Measurements from ENCODE around the gene GFRA1. TPM values are rescaled to one million over a fixed set of nuclear protein-coding genes. Genes with fewer than 3 reads are reported as not detected.

GFRA1 gene
- total RNA-seq, 2 experiments from 2014 or later: not detected

- H3K4me1 ChIP-seq (ENCODE audit: insufficient read depth, low read length, poor library complexity, severe bottlenecking): no peaks in the 10 kb centered on the region
- H3K36me3 ChIP-seq (ENCODE audit: insufficient read depth, low read length): no peaks in the 10 kb centered on the region
- H3K9me3 ChIP-seq (ENCODE audit: low read length): no peaks in the 10 kb centered on the region
- ChIA-PET CTCF (ENCODE audit: unreplicated experiment) (no interaction called here), POLR2A (no interaction called here)
- no peaks in the 10 kb centered on the region for H3K9me2 ChIP-seq (ENCODE audit: insufficient read depth, low read length)
- no peak overlapping the region for H3K27ac ChIP-seq (ENCODE audit: low read depth, low read length, poor library complexity, severe bottlenecking)
- no peak overlapping the region for H2AFZ ChIP-seq (ENCODE audit: low read length)
- BruUV-seq (replicated peaks): no TSS peak
- TF ChIP-seq CTCF (conservative IDR thresholded peaks at IDR 0.05; ENCODE audit: low read length): no peak
- TF ChIP-seq EZH2phosphoT487 (IDR thresholded peaks at IDR 0.05; ENCODE audit: borderline replicate concordance, low read depth, low read length): no peak
- H3K4me3 ChIP-seq (ENCODE audit: low read depth, low read length, poor library complexity, severe bottlenecking): no peak overlapping the region
- no peaks in the 10 kb centered on the region for H3K79me2 ChIP-seq (ENCODE audit: insufficient read depth, low read depth, low read length)
- no peak for DNase-seq (ENCODE audit: low spot score)
- H4K20me1 ChIP-seq (ENCODE audit: insufficient read depth, low read length): no peaks in the 10 kb centered on the region
- intact Hi-C loops (cut with micrococcal nuclease; ENCODE audit: unreplicated experiment): no loop called here
- H3K4me2 ChIP-seq (ENCODE audit: low read length): no peak overlapping the region
These were observed 4.0 kb downstream of the GFRA1 start for GRCh38 chr10:116268976-116269375.

DNA sequence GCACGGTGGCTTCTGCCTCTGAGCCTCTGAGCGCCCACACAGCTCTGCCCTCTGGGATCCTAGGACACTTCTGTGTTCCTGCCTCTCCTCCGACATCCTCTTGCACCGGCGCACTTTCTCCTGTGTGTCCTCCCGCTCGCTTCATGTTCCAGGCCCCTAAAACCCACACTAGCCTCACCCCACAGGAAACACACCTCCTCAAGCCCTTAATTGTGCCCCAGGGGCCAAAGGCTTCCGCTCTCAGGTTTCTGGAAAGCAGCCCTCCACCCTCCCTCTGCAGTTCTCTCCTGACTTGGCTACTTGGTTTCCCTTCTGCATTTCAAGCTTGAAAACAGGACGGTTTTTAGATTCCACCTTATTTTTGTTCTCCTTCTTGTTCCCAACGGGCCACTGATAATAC, 7.3 kb downstream of the GFRA1 start:
- Histone ChIP-seq H3K4me2 (ENCODE audit: low read length) (no peak overlapping the region), H3K9me3 (ENCODE audit: low read length) (no peaks in the 10 kb centered on the region), H3K4me3 (ENCODE audit: low read depth, low read length, poor library complexity, severe bottlenecking) (no peak overlapping the region), H3K27ac (ENCODE audit: low read depth, low read length, poor library complexity, severe bottlenecking) (no peak overlapping the region), H3K79me2 (ENCODE audit: insufficient read depth, low read depth, low read length) (no peaks in the 10 kb centered on the region), H3K36me3 (ENCODE audit: insufficient read depth, low read length) (no peaks in the 10 kb centered on the region), H4K20me1 (ENCODE audit: insufficient read depth, low read length) (no peaks in the 10 kb centered on the region), H2AFZ (ENCODE audit: low read length) (no peak overlapping the region), H3K4me1 (ENCODE audit: insufficient read depth, low read length, poor library complexity, severe bottlenecking) (no peaks in the 10 kb centered on the region), H3K9me2 (ENCODE audit: insufficient read depth, low read length) (no peaks in the 10 kb centered on the region)
- intact Hi-C loops (cut with micrococcal nuclease; ENCODE audit: unreplicated experiment): no loop called here
- no TSS peak for BruUV-seq (replicated peaks)
- TF ChIP-seq CTCF (conservative IDR thresholded peaks at IDR 0.05; ENCODE audit: low read length) (no peak), EZH2phosphoT487 (IDR thresholded peaks at IDR 0.05; ENCODE audit: borderline replicate concordance, low read depth, low read length) (no peak)
- ChIA-PET POLR2A (no interaction called here), CTCF (ENCODE audit: unreplicated experiment) (no interaction called here)
- DNase-seq (ENCODE audit: low spot score): no peak

DNA sequence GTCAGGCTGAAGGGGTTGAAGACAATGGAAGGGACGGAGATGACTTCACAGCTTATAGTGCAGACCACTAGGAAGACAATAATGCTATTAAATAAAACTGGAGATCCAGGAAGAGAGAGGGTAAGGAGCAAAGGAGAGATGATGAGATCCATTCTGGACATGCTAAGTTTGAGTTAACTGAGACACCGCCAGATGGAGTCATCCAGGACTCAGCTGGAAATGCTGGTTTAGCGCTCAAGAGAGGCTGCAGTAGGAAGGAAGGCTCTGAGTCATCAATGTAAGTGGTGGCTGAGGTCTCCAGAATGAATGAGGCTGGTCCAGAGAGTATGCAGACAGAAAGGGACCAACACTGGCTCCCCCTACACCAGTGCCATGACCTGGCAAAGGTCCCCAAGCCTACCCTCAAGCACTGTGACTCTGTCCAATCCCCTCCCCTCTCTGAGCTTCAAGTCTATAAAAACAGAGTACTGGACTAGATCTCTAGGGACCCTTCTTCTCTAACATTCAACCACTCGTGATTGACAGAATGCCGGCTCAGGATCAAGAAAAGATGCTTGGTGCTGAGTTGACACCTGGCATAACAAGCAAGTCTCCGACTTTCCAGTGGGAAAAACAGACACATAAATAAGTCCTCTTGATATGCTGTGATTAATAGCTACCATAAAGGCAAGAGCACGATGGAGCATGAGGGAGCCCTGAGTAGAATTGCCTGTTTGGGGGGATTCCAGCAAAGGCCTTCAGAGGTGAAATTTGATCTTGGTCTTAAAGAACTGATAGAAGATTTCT, 8.9 kb downstream of the GFRA1 start:
- ChIA-PET POLR2A (no interaction called here), CTCF (ENCODE audit: unreplicated experiment) (no interaction called here)
- Histone ChIP-seq H3K9me2 (ENCODE audit: insufficient read depth, low read length) (no peaks in the 10 kb centered on the region), H3K36me3 (ENCODE audit: insufficient read depth, low read length) (no peaks in the 10 kb centered on the region), H3K4me3 (ENCODE audit: low read depth, low read length, poor library complexity, severe bottlenecking) (no peak overlapping the region), H3K4me1 (ENCODE audit: insufficient read depth, low read length, poor library complexity, severe bottlenecking) (no peaks in the 10 kb centered on the region), H3K27ac (ENCODE audit: low read depth, low read length, poor library complexity, severe bottlenecking) (no peak overlapping the region), H4K20me1 (ENCODE audit: insufficient read depth, low read length) (no peaks in the 10 kb centered on the region), H3K9me3 (ENCODE audit: low read length) (no peaks in the 10 kb centered on the region), H3K79me2 (ENCODE audit: insufficient read depth, low read depth, low read length) (no peaks in the 10 kb centered on the region), H2AFZ (ENCODE audit: low read length) (no peak overlapping the region), H3K4me2 (ENCODE audit: low read length) (no peak overlapping the region)
- intact Hi-C loops (cut with micrococcal nuclease; ENCODE audit: unreplicated experiment): no loop called here
- BruUV-seq (replicated peaks): no TSS peak
- TF ChIP-seq EZH2phosphoT487 (IDR thresholded peaks at IDR 0.05; ENCODE audit: borderline replicate concordance, low read depth, low read length) (no peak), CTCF (conservative IDR thresholded peaks at IDR 0.05; ENCODE audit: low read length) (no peak)
- DNase-seq (ENCODE audit: low spot score): no peak
